Measurements from ENCODE around the gene SNRPD3. TPM values are rescaled to one million over a fixed set of nuclear protein-coding genes. Genes with fewer than 3 reads are reported as not detected.

SNRPD3 gene
- total and polyA plus RNA-seq, 2 donors (not counting 3 experiments of a cell fraction or from before 2014, with no cell fraction given) = 121 to 253 TPM

DNA sequence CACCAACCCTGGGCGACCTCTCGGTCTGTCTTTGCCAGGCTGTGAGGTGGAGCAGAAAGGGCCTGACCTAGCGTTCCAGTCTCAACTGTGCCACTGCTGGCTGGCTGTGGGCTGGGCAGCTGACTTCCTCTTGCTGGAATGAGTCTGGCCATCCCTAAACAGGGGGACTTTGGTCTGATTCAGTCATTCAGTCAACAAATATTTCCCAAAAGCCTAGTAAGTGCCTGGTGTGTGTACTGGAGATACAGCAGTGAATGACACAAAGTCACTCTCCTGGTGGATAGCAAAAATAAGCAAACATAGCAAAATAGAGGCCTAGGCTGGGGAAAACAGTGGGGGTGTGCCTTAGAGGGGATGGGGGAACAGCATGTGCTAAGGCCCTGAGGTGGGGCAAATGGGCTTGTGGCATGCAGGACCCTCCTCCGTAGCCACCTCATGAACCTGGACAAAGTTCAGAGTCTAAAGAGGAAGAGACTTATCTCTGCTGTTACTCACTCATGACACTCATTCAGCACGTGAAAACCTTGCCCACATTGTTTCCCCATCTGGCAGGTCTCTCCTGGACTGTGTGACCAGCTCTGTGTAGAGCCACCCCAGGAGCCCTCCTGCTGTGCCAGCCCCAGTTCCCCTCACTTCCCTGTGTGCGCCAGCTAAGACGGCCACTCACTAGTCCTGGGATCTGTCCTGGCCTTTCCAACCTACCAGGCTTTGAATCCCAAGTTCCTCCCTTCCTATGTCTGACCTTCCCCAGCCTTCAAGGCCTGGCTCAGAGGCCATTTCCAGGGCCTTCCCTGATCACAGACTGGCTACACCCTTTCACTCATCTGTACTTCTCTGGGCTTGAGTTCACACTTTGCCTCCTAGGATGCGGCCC lies 5.5 kb upstream of the SNRPD3 start:
- H4K20me1 ChIP-seq (replicated peaks; ENCODE audit: control insufficient read depth, extremely low read depth, insufficient read depth, low read length) = no peaks in the 10 kb centered on the region
- H3K9me3 ChIP-seq (replicated peaks; ENCODE audit: control insufficient read depth, insufficient read depth, low read length) = no peaks in the 10 kb centered on the region
- H3K36me3 ChIP-seq (ENCODE audit: control insufficient read depth in 2 of 2, extremely low read depth in 1 of 2, insufficient read depth in 2 of 2, low read length in 2 of 2) = peaks cover 0 to 28% of the 10 kb centered on the region in 2 experiments
- ChIA-PET POLR2A (no interaction called here), CTCF (no interaction called here)
- dilution Hi-C loops (cut with MboI; ENCODE audit: extremely low pct_ligation_motif_present, low sequenced_read_pairs) = no loop called here
- TF ChIP-seq, protein P1, sequence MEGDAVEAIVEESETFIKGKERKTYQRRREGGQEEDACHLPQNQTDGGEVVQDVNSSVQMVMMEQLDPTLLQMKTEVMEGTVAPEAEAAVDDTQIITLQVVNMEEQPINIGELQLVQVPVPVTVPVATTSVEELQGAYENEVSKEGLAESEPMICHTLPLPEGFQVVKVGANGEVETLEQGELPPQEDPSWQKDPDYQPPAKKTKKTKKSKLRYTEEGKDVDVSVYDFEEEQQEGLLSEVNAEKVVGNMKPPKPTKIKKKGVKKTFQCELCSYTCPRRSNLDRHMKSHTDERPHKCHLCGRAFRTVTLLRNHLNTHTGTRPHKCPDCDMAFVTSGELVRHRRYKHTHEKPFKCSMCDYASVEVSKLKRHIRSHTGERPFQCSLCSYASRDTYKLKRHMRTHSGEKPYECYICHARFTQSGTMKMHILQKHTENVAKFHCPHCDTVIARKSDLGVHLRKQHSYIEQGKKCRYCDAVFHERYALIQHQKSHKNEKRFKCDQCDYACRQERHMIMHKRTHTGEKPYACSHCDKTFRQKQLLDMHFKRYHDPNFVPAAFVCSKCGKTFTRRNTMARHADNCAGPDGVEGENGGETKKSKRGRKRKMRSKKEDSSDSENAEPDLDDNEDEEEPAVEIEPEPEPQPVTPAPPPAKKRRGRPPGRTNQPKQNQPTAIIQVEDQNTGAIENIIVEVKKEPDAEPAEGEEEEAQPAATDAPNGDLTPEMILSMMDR (IDR thresholded peaks at IDR 0.05; ENCODE audit: extremely low read depth in 1 of 2, insufficient read depth in 1 of 2, low read depth in 1 of 2, low read length in 2 of 2) = no peak
- no peak for TF ChIP-seq POLR2A (IDR thresholded peaks at IDR 0.05; ENCODE audit: low read depth, low read length)
- no peak for TF ChIP-seq EZH2 (IDR thresholded peaks at IDR 0.05; ENCODE audit: borderline replicate concordance, low read depth, low read length, severe bottlenecking)
- no peak for TF ChIP-seq POLR2AphosphoS5 (IDR thresholded peaks at IDR 0.05; ENCODE audit: insufficient read depth, low read depth, low read length)
- no peak for TF ChIP-seq JUN (IDR thresholded peaks at IDR 0.05; ENCODE audit: borderline replicate concordance, insufficient read depth, insufficient read length, low read depth)
- no peak for TF ChIP-seq MYC (IDR thresholded peaks at IDR 0.05; ENCODE audit: low read depth, low read length)
- TF ChIP-seq FOS (IDR thresholded peaks at IDR 0.05; ENCODE audit: borderline replicate concordance, insufficient read depth, low read length) = no peak
- TF ChIP-seq, protein P2, sequence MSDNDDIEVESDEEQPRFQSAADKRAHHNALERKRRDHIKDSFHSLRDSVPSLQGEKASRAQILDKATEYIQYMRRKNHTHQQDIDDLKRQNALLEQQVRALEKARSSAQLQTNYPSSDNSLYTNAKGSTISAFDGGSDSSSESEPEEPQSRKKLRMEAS (IDR thresholded peaks at IDR 0.05; ENCODE audit: insufficient read depth, insufficient read length) = no peak
- TF ChIP-seq GATA2 (IDR thresholded peaks at IDR 0.05; ENCODE audit: insufficient read depth, insufficient read length, low read depth, low read length) = no peak
- H3K27ac ChIP-seq (ENCODE audit: insufficient read depth, low read depth, low read length) = no peak overlapping the region
- H2AFZ ChIP-seq (ENCODE audit: low read depth, low read length) = no peak overlapping the region
- H3K4me3 ChIP-seq (replicated peaks in 1 of 3; ENCODE audit: insufficient read depth in 1 of 3, low read depth in 1 of 3, low read length in 3 of 3) = no peak overlapping the region
- no peaks in the 10 kb centered on the region for H3K9me1 ChIP-seq (replicated peaks; ENCODE audit: control insufficient read depth, extremely low read depth, insufficient read depth, low read length)
- FAIRE-seq = no peak
- no peaks in the 10 kb centered on the region for H3K27me3 ChIP-seq (ENCODE audit: control insufficient read depth in 2 of 2, insufficient read depth in 2 of 2, low read length in 2 of 2)
- no peak for DNase-seq (ENCODE audit: low read depth, low spot score)
- no peak overlapping the region for H3K4me2 ChIP-seq (ENCODE audit: insufficient read depth, low read length)
- intact Hi-C loops (cut with micrococcal nuclease) = no loop called here
- peaks cover 11% of the 10 kb centered on the region for H3K4me1 ChIP-seq (ENCODE audit: control insufficient read depth, extremely low read depth, insufficient read depth, low read length)
- H3K9ac ChIP-seq (replicated peaks; ENCODE audit: extremely low read depth, insufficient read depth, low read length) = no peak overlapping the region
- peaks cover 47% of the 10 kb centered on the region for H3K79me2 ChIP-seq (ENCODE audit: control insufficient read depth, insufficient read depth, low read length)
- no TSS peak for BruUV-seq (replicated peaks)

All from endothelial cell of umbilical vein (primary cell).